ENCODE data around the gene ODF4. TPM values are rescaled to one million over a fixed set of nuclear protein-coding genes. Genes with fewer than 3 reads are reported as not detected.
"Not testable (repeated sequence)": the region's sequence is repeated elsewhere in the genome, so short reads cannot be mapped to it uniquely, and the experiment has no call there.

Gene ODF4
- polyA plus RNA-seq, 5 donors: not detected

GRCh38 chr17:8393470-8394231 lies 54.0 kb downstream of the ODF4 start:
- no peak for DNase-seq

- not testable (repeated sequence) for DNase-seq
These were observed 54.9 kb downstream of the ODF4 start for GRCh38 chr17:8394497-8394896.

Other genes starting within 250 kb of the ODF4 start
- gene ALOXE3, start 221.3 kb upstream of the ODF4 start, polyA plus RNA-seq (ENCODE audit: insufficient read depth in 1 of 5, insufficient read length in 5 of 5, low replicate concordance in 1 of 5): not detected
- under 1 TPM in 1 of 5 donors, not detected in 4; 0.22 TPM for gene HES7, start 215.7 kb upstream of the ODF4 start, polyA plus RNA-seq (ENCODE audit: insufficient read depth in 1 of 5, insufficient read length in 5 of 5, low replicate concordance in 1 of 5)
- gene PER1, start 187.4 kb upstream of the ODF4 start, polyA plus RNA-seq (ENCODE audit: insufficient read depth in 1 of 5, insufficient read length in 5 of 5, low replicate concordance in 1 of 5): 10 to 100 TPM; 23.0 to 61.4 (median 37.7) TPM
- gene VAMP2, start 176.9 kb upstream of the ODF4 start, polyA plus RNA-seq (ENCODE audit: insufficient read depth in 1 of 5, insufficient read length in 5 of 5, low replicate concordance in 1 of 5): 100 to 1,000 TPM in 3 of 5 donors, 10 to 100 TPM in 2; 82.8 to 114 (median 104) TPM
- 10 to 100 TPM; 15.7 to 22.5 (median 20.1) TPM for gene TMEM107, start 163.5 kb upstream of the ODF4 start, polyA plus RNA-seq (ENCODE audit: insufficient read depth in 1 of 5, insufficient read length in 5 of 5, low replicate concordance in 1 of 5)
- 1 to 10 TPM; 2.4 to 4.9 (median 3.0) TPM for gene BORCS6, start 149.7 kb upstream of the ODF4 start, polyA plus RNA-seq (ENCODE audit: insufficient read depth in 1 of 5, insufficient read length in 5 of 5, low replicate concordance in 1 of 5)
- gene AURKB, start 129.3 kb upstream of the ODF4 start, polyA plus RNA-seq (ENCODE audit: insufficient read depth in 1 of 5, insufficient read length in 5 of 5, low replicate concordance in 1 of 5): 10 to 100 TPM; 25.4 to 47.8 (median 35.6) TPM
- 10 to 100 TPM; 22.9 to 39.4 (median 29.5) TPM for gene CTC1, start 91.8 kb upstream of the ODF4 start, polyA plus RNA-seq (ENCODE audit: insufficient read depth in 1 of 5, insufficient read length in 5 of 5, low replicate concordance in 1 of 5)
- 10 to 100 TPM; 27.5 to 44.1 (median 37.1) TPM for gene PFAS, start 90.6 kb upstream of the ODF4 start, polyA plus RNA-seq (ENCODE audit: insufficient read depth in 1 of 5, insufficient read length in 5 of 5, low replicate concordance in 1 of 5)
- 10 to 100 TPM; 21.1 to 34.5 (median 28.4) TPM for gene RANGRF, start 51.2 kb upstream of the ODF4 start, polyA plus RNA-seq (ENCODE audit: insufficient read depth in 1 of 5, insufficient read length in 5 of 5, low replicate concordance in 1 of 5)
- 1 to 10 TPM; 2.7 to 4.6 (median 3.6) TPM for gene SLC25A35, start 44.4 kb upstream of the ODF4 start, polyA plus RNA-seq (ENCODE audit: insufficient read depth in 1 of 5, insufficient read length in 5 of 5, low replicate concordance in 1 of 5)
- 10 to 100 TPM; 28.7 to 45.2 (median 34.9) TPM for gene ARHGEF15, start 29.6 kb upstream of the ODF4 start, polyA plus RNA-seq (ENCODE audit: insufficient read depth in 1 of 5, insufficient read length in 5 of 5, low replicate concordance in 1 of 5)
- gene RPL26, start 43.4 kb downstream of the ODF4 start, polyA plus RNA-seq (ENCODE audit: insufficient read depth in 1 of 5, insufficient read length in 5 of 5, low replicate concordance in 1 of 5): 1,000 to 10,000 TPM; 3,093 to 4,232 (median 3,272) TPM
- under 1 TPM in 4 of 5 donors, not detected in 1; 0.05 to 0.07 (median 0.06) TPM for gene RNF222, start 58.0 kb downstream of the ODF4 start, polyA plus RNA-seq (ENCODE audit: insufficient read depth in 1 of 5, insufficient read length in 5 of 5, low replicate concordance in 1 of 5)
- gene NDEL1, start 96.0 kb downstream of the ODF4 start, polyA plus RNA-seq (ENCODE audit: insufficient read depth in 1 of 5, insufficient read length in 5 of 5, low replicate concordance in 1 of 5): 10 to 100 TPM; 58.3 to 85.4 (median 73.4) TPM

Measured in right lung (tissue), 5 donors.